ENCODE results near the gene TP53BP1. TPM values are rescaled to one million over a fixed set of nuclear protein-coding genes. Genes with fewer than 3 reads are reported as not detected.

The TP53BP1 gene
- total RNA-seq, 1 donor from 2014 or later, result 138 TPM

- no peak for TF ChIP-seq CTCF (IDR thresholded peaks at IDR 0.05; ENCODE audit: unreplicated experiment)
- Mint-ChIP-seq H3K9me3 (ENCODE audit: low read depth) (no peaks in the 10 kb centered on the region), H3K27ac (no peak overlapping the region), H3K27me3 (no peaks in the 10 kb centered on the region), H3K4me3 (ENCODE audit: low read depth) (no peak overlapping the region), H3K4me1 (ENCODE audit: low read depth) (no peaks in the 10 kb centered on the region), H3K36me3 (ENCODE audit: insufficient read depth) (peaks cover 39% of the 10 kb centered on the region)
- no peak for DNase-seq (ENCODE audit: low spot score, unreplicated experiment)
These were observed 72.5 kb downstream of the TP53BP1 start for GRCh38 chr15:43420435-43420834.

GRCh38 chr15:43414196-43414595, 78.8 kb downstream of the TP53BP1 start:
- H3K36me3 Mint-ChIP-seq (ENCODE audit: insufficient read depth), result peaks cover 34% of the 10 kb centered on the region
- H3K27ac Mint-ChIP-seq, result no peak overlapping the region
- no peaks in the 10 kb centered on the region for H3K27me3 Mint-ChIP-seq

GRCh38 chr15:43412096-43412495, 80.9 kb downstream of the TP53BP1 start:
- no peak overlapping the region for H3K4me3 Mint-ChIP-seq (ENCODE audit: low read depth)

More at GRCh38 chr15:43414196-43414595, 78.8 kb downstream of the TP53BP1 start:
- Mint-ChIP-seq H3K9me3 (ENCODE audit: low read depth) (no peaks in the 10 kb centered on the region), H3K4me3 (ENCODE audit: low read depth) (no peak overlapping the region), H3K4me1 (ENCODE audit: low read depth) (no peaks in the 10 kb centered on the region)
- no peak for TF ChIP-seq CTCF (IDR thresholded peaks at IDR 0.05; ENCODE audit: unreplicated experiment)
- DNase-seq (ENCODE audit: low spot score, unreplicated experiment), result no peak

GRCh38 chr15:43410572-43411214, 82.3 kb downstream of the TP53BP1 start:
- H3K27ac Mint-ChIP-seq, result peak overlapping the region; percentile 66
- no peak overlapping the region for H3K4me3 Mint-ChIP-seq (ENCODE audit: low read depth)
- no peaks in the 10 kb centered on the region for H3K9me3 Mint-ChIP-seq (ENCODE audit: low read depth)
- peaks cover 47% of the 10 kb centered on the region for H3K36me3 Mint-ChIP-seq (ENCODE audit: insufficient read depth)
- no peak for TF ChIP-seq CTCF (IDR thresholded peaks at IDR 0.05; ENCODE audit: unreplicated experiment)
- no peaks in the 10 kb centered on the region for H3K27me3 Mint-ChIP-seq
- no peaks in the 10 kb centered on the region for H3K4me1 Mint-ChIP-seq (ENCODE audit: low read depth)
- no peak for DNase-seq (ENCODE audit: low spot score, unreplicated experiment)

More at GRCh38 chr15:43412096-43412495, 80.9 kb downstream of the TP53BP1 start:
- Mint-ChIP-seq H3K27ac (no peak overlapping the region), H3K4me1 (ENCODE audit: low read depth) (no peaks in the 10 kb centered on the region), H3K27me3 (no peaks in the 10 kb centered on the region), H3K9me3 (ENCODE audit: low read depth) (no peaks in the 10 kb centered on the region), H3K36me3 (ENCODE audit: insufficient read depth) (peaks cover 41% of the 10 kb centered on the region)
- no peak for DNase-seq (ENCODE audit: low spot score, unreplicated experiment)
- no peak for TF ChIP-seq CTCF (IDR thresholded peaks at IDR 0.05; ENCODE audit: unreplicated experiment)

GRCh38 chr15:43408789-43409188, 84.2 kb downstream of the TP53BP1 start:
- Mint-ChIP-seq H3K4me3 (ENCODE audit: low read depth) (no peak overlapping the region), H3K27ac (peak overlapping the region; percentile 34), H3K4me1 (ENCODE audit: low read depth) (no peaks in the 10 kb centered on the region), H3K27me3 (no peaks in the 10 kb centered on the region), H3K36me3 (ENCODE audit: insufficient read depth) (peaks cover 49% of the 10 kb centered on the region), H3K9me3 (ENCODE audit: low read depth) (no peaks in the 10 kb centered on the region)
- TF ChIP-seq CTCF (IDR thresholded peaks at IDR 0.05; ENCODE audit: unreplicated experiment), result no peak
- DNase-seq (ENCODE audit: low spot score, unreplicated experiment), result no peak
